BE2C (cell line): ENCODE data around the gene OCA2.

Source experiments
- DNase-seq: peaks from one replicate; pipeline ENCODE4 v3.0.0-alpha.2; 2020
- H3K27me3 ChIP-seq: fragments of 250-450 bp; sonication (Bioruptor Pico); 2 replicates; pipeline ENCODE4 v1.5.1; 2020; ENCODE audit warnings: mild to moderate bottlenecking
- H3K36me3 ChIP-seq: fragments of 250-450 bp; sonication (Bioruptor Pico); 2 replicates; pipeline ENCODE4 v1.5.1; 2020; ENCODE audit warnings: mild to moderate bottlenecking
- H3K4me1 ChIP-seq: fragments of 250-450 bp; sonication (Bioruptor Pico); 2 replicates; pipeline ENCODE4 v1.5.1; 2020
- H3K4me3 ChIP-seq: 2 replicates; pipeline ENCODE4 v1.5.1; 2011; ENCODE audit warnings: low read depth, low read length
- H3K9me3 ChIP-seq: fragments of 250-450 bp; sonication (Bioruptor Pico); 2 replicates; pipeline ENCODE4 v1.5.1; 2020
- CTCF ChIP-seq: IDR thresholded peaks from 2 replicates; pipeline ENCODE4 v1.5.1; 2012; ENCODE audit warnings: mild to moderate bottlenecking, low read depth, low read length

OCA2 gene

DNA sequence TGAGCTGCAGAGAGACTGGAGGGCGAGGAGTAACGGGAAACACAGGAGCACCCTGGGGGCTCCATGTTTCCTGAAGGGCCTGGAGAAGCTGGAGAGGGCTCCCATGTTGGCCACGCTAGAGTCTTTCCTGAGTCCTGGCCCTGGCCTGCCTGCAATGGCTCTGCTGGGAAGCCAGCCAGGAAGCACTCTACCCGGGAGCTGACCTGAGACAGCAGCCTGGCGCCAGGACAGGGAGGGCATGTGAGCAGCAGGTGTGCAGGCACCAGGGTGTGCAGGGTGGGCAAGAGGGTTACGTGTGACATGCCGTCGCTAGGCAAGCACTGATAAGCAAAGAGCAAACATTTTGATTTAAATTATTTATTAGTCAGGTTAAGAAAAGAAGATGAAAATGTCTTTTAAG, 301.4 kb downstream of the OCA2 start:
- Histone ChIP-seq H3K36me3 (no peaks in the 10 kb centered on the region), H3K27me3 (no peaks in the 10 kb centered on the region), H3K4me3 (no peak overlapping the region), H3K9me3 (no peaks in the 10 kb centered on the region), H3K4me1 (no peaks in the 10 kb centered on the region)
- no peak for TF ChIP-seq CTCF
- no peak for DNase-seq

DNA sequence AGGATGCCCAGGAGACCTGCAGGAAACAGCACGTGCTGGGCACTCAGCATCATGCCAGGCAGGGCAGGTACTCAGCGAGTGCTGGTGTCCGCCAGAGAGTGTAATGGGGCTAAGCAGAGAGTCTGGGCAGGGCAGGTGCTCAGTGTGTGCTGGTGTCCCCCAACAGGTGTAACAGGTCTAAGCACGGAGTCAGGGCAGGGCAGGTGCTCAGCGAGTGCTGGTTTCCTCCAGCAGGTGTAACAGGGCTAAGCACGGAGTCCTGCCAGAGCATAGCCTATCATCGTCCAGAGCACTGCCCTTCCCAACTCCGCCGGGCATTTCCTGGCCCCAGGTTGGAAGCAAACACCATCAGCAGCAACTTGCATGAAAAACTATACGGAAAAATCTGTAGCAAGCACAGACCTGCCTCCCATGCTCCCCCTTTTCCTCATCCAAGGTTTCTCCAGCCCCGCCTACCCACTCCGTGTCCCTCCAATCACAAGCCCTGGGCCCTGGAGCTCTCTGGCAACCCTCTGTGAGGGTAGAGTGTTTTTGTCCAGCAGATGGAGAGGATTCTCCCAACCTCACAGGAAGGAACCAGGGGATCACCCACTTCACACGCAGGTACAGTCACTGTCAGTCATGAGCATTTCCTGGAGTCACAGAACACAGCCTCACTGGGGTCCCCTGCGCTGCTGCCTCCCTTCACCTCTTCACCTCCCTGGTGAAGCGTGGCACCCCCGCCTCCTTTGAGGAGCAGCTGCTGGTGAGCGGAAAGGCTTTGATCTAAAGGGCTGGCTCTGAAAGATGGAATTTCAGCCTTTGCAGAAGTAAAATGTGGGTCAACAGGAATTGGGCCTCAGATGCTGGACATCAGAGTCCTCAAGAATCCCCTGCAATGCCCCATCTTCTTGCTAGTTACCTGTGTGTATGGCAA, 302.5 kb downstream of the OCA2 start:
- H3K4me1 ChIP-seq, result no peaks in the 10 kb centered on the region
- H3K27me3 ChIP-seq, result no peaks in the 10 kb centered on the region
- DNase-seq, result no peak
- no peaks in the 10 kb centered on the region for H3K36me3 ChIP-seq
- H3K9me3 ChIP-seq, result no peaks in the 10 kb centered on the region
- H3K4me3 ChIP-seq, result no peak overlapping the region
- TF ChIP-seq CTCF, result no peak

- Histone ChIP-seq H3K4me1 (no peaks in the 10 kb centered on the region), H3K27me3 (no peaks in the 10 kb centered on the region), H3K4me3 (no peak overlapping the region), H3K36me3 (no peaks in the 10 kb centered on the region), H3K9me3 (no peaks in the 10 kb centered on the region)
- no peak for TF ChIP-seq CTCF
- DNase-seq, result no peak
Observed at GRCh38 chr15:27792756-27793264, 306.3 kb downstream of the OCA2 start.

GRCh38 chr15:27790270-27790669, 308.8 kb downstream of the OCA2 start:
- TF ChIP-seq CTCF, result no peak
- H3K4me3 ChIP-seq, result no peak overlapping the region
- H3K36me3 ChIP-seq, result no peaks in the 10 kb centered on the region
- no peaks in the 10 kb centered on the region for H3K9me3 ChIP-seq
- no peaks in the 10 kb centered on the region for H3K4me1 ChIP-seq
- DNase-seq, result no peak
- no peaks in the 10 kb centered on the region for H3K27me3 ChIP-seq

GRCh38 chr15:27787931-27788330, 311.2 kb downstream of the OCA2 start:
- no peak for TF ChIP-seq CTCF
- H3K4me3 ChIP-seq, result no peak overlapping the region
- no peaks in the 10 kb centered on the region for H3K4me1 ChIP-seq
- H3K36me3 ChIP-seq, result no peaks in the 10 kb centered on the region
- no peak for DNase-seq
- no peaks in the 10 kb centered on the region for H3K9me3 ChIP-seq
- no peaks in the 10 kb centered on the region for H3K27me3 ChIP-seq

- Histone ChIP-seq H3K4me3 (no peak overlapping the region), H3K36me3 (no peaks in the 10 kb centered on the region)
- no peak for TF ChIP-seq CTCF
Observed at GRCh38 chr15:27784107-27784506, 315.0 kb downstream of the OCA2 start.

More at GRCh38 chr15:27784107-27784506, 315.0 kb downstream of the OCA2 start:
- H3K4me1 ChIP-seq, result no peaks in the 10 kb centered on the region
- no peaks in the 10 kb centered on the region for H3K9me3 ChIP-seq
- no peak for DNase-seq
- no peaks in the 10 kb centered on the region for H3K27me3 ChIP-seq
